HCT116 (cell line): ENCODE results near the gene RAB40C. TPM values are rescaled to one million over a fixed set of nuclear protein-coding genes. Genes with fewer than 3 reads are reported as not detected.

Source experiments
- ATAC-seq: fragments of 200-7000 bp; cut with Tn5 transposase; 2 replicates; pipeline ENCODE4 v1.9.1; 2020; ENCODE audit warnings: mild to moderate bottlenecking, moderate library complexity
- BruUV-seq: library from RNA; stranded (reverse); fragments of 400-500 nt; replicated peaks from 2 replicates; lab custom pipeline; 2021; lab: Mats Ljungman, UMichigan
- CTCF ChIA-PET: fragments of 300-600 bp; sonication (Branson Sonifier 250); formaldehyde crosslinking; loops from one replicate; lab custom pipeline; 2021; ENCODE audit warnings: antibody characterized with exemption; lab: Charles Lee
- POLR2A ChIA-PET: fragments of 300-600, 350-600 bp; sonication (Branson Sonifier 250); formaldehyde crosslinking; loops from one replicate; lab custom pipeline; 2021; ENCODE audit warnings: antibody characterized with exemption; lab: Charles Lee
- RAD21 ChIA-PET, 2 experiments: fragments of 300-600 bp; sonication (Branson Sonifier 250); formaldehyde crosslinking; loops; one replicate each; lab custom pipeline; 2023; ENCODE audit warnings: low total read pairs in 2 of 2; ENCODE audit not compliant: uncharacterized antibody in 2 of 2, unreplicated experiment in 2 of 2, low non-redundant PET in 1 of 2; lab: Charles Lee
- DNase-seq: peaks from one replicate; pipeline ENCODE4 v3.0.0-alpha.2; 2010; ENCODE audit warnings: low read depth, low spot score
- H2AFZ ChIP-seq: fragments of 200-600 bp; shearing (Covaris generic), sonication (generic); 2 replicates; pipeline ENCODE4 v1.6.1; 2017; ENCODE audit warnings: low read depth, mixed run types, mixed read lengths, antibody characterized with exemption, low read length; ENCODE audit not compliant: poor library complexity, severe bottlenecking
- H3K27ac ChIP-seq: 2 replicates; pipeline ENCODE4 v1.5.1; 2012; ENCODE audit warnings: low read depth, low read length
- H3K27me3 ChIP-seq: fragments of 200-600 bp; sonication (generic); 2 replicates; pipeline ENCODE4 v1.6.1; 2016; ENCODE audit warnings: mixed run types, low read length, mixed read lengths; ENCODE audit not compliant: insufficient read depth
- H3K36me3 ChIP-seq, 2 experiments: fragments of 200-500 bp in 1 of 2; fragments of 200-600 bp in 1 of 2; sonication (Bioruptor generic) in 1 of 2; sonication (generic) in 1 of 2; 2 replicates each; pipeline versions ENCODE4 v1.5.1 to v1.6.1; 2014 to 2016; ENCODE audit warnings: low read length in 2 of 2, inconsistent platforms in 1 of 2, mixed read lengths in 1 of 2, mixed run types in 1 of 2; ENCODE audit not compliant: insufficient read depth in 2 of 2, control insufficient read depth in 1 of 2
- H3K4me1 ChIP-seq, 2 experiments: fragments of 200-600 bp in 1 of 2; sonication (generic) in 1 of 2; 2 replicates each; pipeline versions ENCODE4 v1.5.1 to v1.6.1; 2012 to 2017; ENCODE audit warnings: low read length in 2 of 2, inconsistent platforms in 1 of 2, mild to moderate bottlenecking in 1 of 2, mixed read lengths in 1 of 2, mixed run types in 1 of 2, moderate library complexity in 1 of 2; ENCODE audit not compliant: insufficient read depth in 2 of 2, control insufficient read depth in 1 of 2
- H3K4me2 ChIP-seq: fragments of 200-600 bp; sonication (generic); 2 replicates; pipeline ENCODE4 v1.6.1; 2017; ENCODE audit warnings: mixed run types, low read length, mixed read lengths
- H3K4me3 ChIP-seq, 2 experiments: fragments of 200-600 bp in 1 of 2; sonication (generic) in 1 of 2; replicated peaks in 1 of 2; 2 replicates each; pipeline ENCODE4 v1.5.1; 2011 to 2016; ENCODE audit warnings: low read length in 2 of 2, control low read depth in 1 of 2, low read depth in 1 of 2, mild to moderate bottlenecking in 1 of 2, mixed read lengths in 1 of 2, mixed run types in 1 of 2
- H3K79me2 ChIP-seq: fragments of 200-600 bp; sonication (generic); 2 replicates; pipeline ENCODE4 v1.6.1; 2017; ENCODE audit warnings: mild to moderate bottlenecking, mixed run types, low read length, moderate library complexity, mixed read lengths; ENCODE audit not compliant: insufficient read depth
- H3K9ac ChIP-seq: fragments of 200-600 bp; sonication (generic); 2 replicates; pipeline ENCODE4 v1.6.1; 2016; ENCODE audit warnings: low read length, mixed read lengths
- H3K9me2 ChIP-seq: fragments of 200-600 bp; sonication (generic), shearing (Covaris generic); 2 replicates; pipeline ENCODE4 v1.6.1; 2017; ENCODE audit warnings: mixed run types, mild to moderate bottlenecking, moderate library complexity; ENCODE audit not compliant: insufficient read depth
- H3K9me3 ChIP-seq, 2 experiments: fragments of 200-500 bp in 1 of 2; fragments of 200-600 bp in 1 of 2; sonication (Bioruptor generic) in 1 of 2; sonication (generic) in 1 of 2; 2 replicates each; pipeline ENCODE4 v1.6.1; 2014 to 2017; ENCODE audit warnings: low read length in 2 of 2, mixed read lengths in 2 of 2, inconsistent platforms in 1 of 2, low read depth in 1 of 2, mild to moderate bottlenecking in 1 of 2, mixed run types in 1 of 2, moderate library complexity in 1 of 2; ENCODE audit not compliant: control insufficient read depth in 1 of 2, insufficient read depth in 1 of 2
- H4K20me1 ChIP-seq: fragments of 200-600 bp; sonication (generic), shearing (Covaris generic); 2 replicates; pipeline ENCODE4 v1.6.1; 2017; ENCODE audit warnings: mixed run types, mild to moderate bottlenecking, moderate library complexity; ENCODE audit not compliant: insufficient read depth
- CEBPB ChIP-seq: IDR thresholded peaks from 2 replicates; pipeline ENCODE4 v1.6.1; 2012; ENCODE audit warnings: low read depth
- CTCF ChIP-seq, 3 experiments: fragments of 200-600 bp in 1 of 3; sonication (generic) in 1 of 3; IDR thresholded peaks in 2 of 3; conservative IDR thresholded peaks in 1 of 3; 2 replicates each; pipeline ENCODE4 v1.5.1; 2012 to 2017; ENCODE audit warnings: low read depth in 2 of 3, low read length in 2 of 3, antibody characterized with exemption in 1 of 3, borderline replicate concordance in 1 of 3, control low read depth in 1 of 3, mild to moderate bottlenecking in 1 of 3, mixed read lengths in 1 of 3, mixed run types in 1 of 3, moderate library complexity in 1 of 3; ENCODE audit not compliant: insufficient read depth in 1 of 3
- EGR1 ChIP-seq: IDR thresholded peaks from 2 replicates; pipeline ENCODE4 v1.6.1; 2012; ENCODE audit warnings: low read depth
- EZH2 ChIP-seq: fragments of 200-600 bp; sonication (generic); IDR thresholded peaks from 2 replicates; pipeline ENCODE4 v1.6.1; 2017; ENCODE audit warnings: antibody characterized with exemption, mixed run types
- MAX ChIP-seq: IDR thresholded peaks from 2 replicates; pipeline ENCODE4 v1.6.1; 2012
- REST ChIP-seq: IDR thresholded peaks from 2 replicates; pipeline ENCODE4 v1.6.1; 2012; ENCODE audit warnings: low read depth
- SIN3A ChIP-seq: IDR thresholded peaks from 2 replicates; pipeline ENCODE4 v1.6.1; 2012; ENCODE audit warnings: low read depth
- ZFX ChIP-seq: fragments of 450-650 bp; IDR thresholded peaks from 2 replicates; pipeline ENCODE4 v1.6.1; 2017
- ZNF274 ChIP-seq: fragments of 200-500 bp; sonication (Bioruptor generic); IDR thresholded peaks from 2 replicates; pipeline ENCODE4 v1.6.1; 2014; ENCODE audit warnings: mild to moderate bottlenecking, low read depth, low read length, inconsistent platforms
- intact Hi-C: fragments of 100-400 bp; cut with micrococcal nuclease; formaldehyde crosslinking; loops from 2 replicates; pipeline ENCODE4 v1.10.0; 2022
- total RNA-seq: library from RNA; stranded (reverse); gene quantifications from one replicate; pipeline ENCODE4 v1.2.1, GENCODE V29; 2021; ENCODE audit not compliant: unreplicated experiment

Gene RAB40C
- total RNA-seq, 1 experiment from 2014 or later: 14.1 TPM

GRCh38 chr16:566475-567372, 23.1 kb upstream of the RAB40C start, which contains the start of gene NHLRC4:
NHLRC4 (plus strand) TSS chr16:567005; CDS start chr16:568048, 1,043 bp downstream.
- no peaks in the 10 kb centered on the region for H3K9me2 ChIP-seq
- no peak for TF ChIP-seq ZFX
- TF ChIP-seq CEBPB: no peak
- no peak for TF ChIP-seq MAX
- no peak for TF ChIP-seq SIN3A
- TF ChIP-seq ZNF274: no peak
- TF ChIP-seq EGR1: no peak
- TF ChIP-seq CTCF (IDR thresholded peaks at IDR 0.05 in 2 of 3, conservative IDR thresholded peaks at IDR 0.05 in 1 of 3; ENCODE audit: borderline replicate concordance in 1 of 3, insufficient read depth in 1 of 3, low read depth in 2 of 3, low read length in 2 of 3): no peak
- TF ChIP-seq EZH2: no peak
- no peak for TF ChIP-seq REST
- H3K4me3 ChIP-seq: no peak within 1 kb of the TSS
- no peak for DNase-seq
- RAD21 ChIA-PET: no interaction called here
- intact Hi-C loops: no loop called here
- no peak within 1 kb of the TSS for H3K9ac ChIP-seq
- H3K9me3 ChIP-seq: no peaks in the 10 kb centered on the region
- H3K4me2 ChIP-seq: no peak within 1 kb of the TSS
- POLR2A ChIA-PET: no interaction called here
- no peaks in the 10 kb centered on the region for H3K27me3 ChIP-seq
- peaks cover 7 to 16% of the 10 kb centered on the region in 2 experiments for H3K4me1 ChIP-seq
- H3K36me3 ChIP-seq: no peaks in the 10 kb centered on the region
- CTCF ChIA-PET: interaction anchor here (1.2 kb wide), 1 partner anchor 175 kb away, joined by 3 read pairs; no protein-coding TSS in a partner anchor
- H3K79me2 ChIP-seq: peaks cover 9% of the 10 kb centered on the region; the same call in 1 of the 2 replicates
- H2AFZ ChIP-seq: no peak within 1 kb of the TSS
- BruUV-seq: no TSS peak
- H3K27ac ChIP-seq: no peak within 1 kb of the TSS
- no peaks in the 10 kb centered on the region for H4K20me1 ChIP-seq
- no peak for ATAC-seq
